Hematopoietic multipotent progenitor cell treated with erythropoietin and hydrocortisone succinate and interleukin-3 and kit ligand, for 4 days (in vitro differentiated cells): Measurements from ENCODE around the gene ACSF3.

Source experiments
- DNase-seq: peaks from one replicate; pipeline ENCODE4 v3.0.0-alpha.2; 2015

Gene ACSF3

DNA sequence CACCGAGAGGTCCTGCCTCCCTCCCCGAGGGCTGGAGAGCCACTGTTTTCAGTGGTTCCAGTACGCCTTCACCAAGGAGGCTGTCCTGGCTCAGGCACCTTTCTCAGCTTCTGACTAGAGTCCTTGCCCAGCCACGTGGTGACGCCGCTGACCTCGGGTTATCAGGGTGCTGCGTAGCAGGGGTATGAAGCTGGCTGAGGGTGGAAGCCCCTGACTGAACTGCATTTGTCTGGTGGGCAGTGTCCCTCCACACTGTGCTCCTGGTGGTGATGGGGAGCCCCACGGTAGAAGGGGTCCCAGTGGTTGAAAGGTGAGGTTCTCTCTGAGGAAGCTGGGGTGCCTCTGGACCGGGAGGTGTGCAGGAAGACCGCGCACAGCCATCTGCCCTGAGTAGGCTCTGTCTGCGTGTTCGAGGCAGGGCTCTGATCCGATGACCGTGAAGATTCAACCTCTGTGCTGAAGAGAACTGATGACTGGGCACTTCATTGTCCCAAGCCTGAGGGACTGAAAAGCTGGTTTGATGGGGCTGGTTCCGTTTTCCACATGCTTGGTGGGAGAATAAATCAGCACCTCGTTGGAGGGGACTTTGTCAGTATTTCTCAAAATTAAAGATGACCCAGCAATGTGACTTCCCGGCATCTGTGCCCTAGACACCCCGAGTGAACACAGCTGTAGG, 2.5 kb downstream of the ACSF3 start:
- no peak for DNase-seq

DNA sequence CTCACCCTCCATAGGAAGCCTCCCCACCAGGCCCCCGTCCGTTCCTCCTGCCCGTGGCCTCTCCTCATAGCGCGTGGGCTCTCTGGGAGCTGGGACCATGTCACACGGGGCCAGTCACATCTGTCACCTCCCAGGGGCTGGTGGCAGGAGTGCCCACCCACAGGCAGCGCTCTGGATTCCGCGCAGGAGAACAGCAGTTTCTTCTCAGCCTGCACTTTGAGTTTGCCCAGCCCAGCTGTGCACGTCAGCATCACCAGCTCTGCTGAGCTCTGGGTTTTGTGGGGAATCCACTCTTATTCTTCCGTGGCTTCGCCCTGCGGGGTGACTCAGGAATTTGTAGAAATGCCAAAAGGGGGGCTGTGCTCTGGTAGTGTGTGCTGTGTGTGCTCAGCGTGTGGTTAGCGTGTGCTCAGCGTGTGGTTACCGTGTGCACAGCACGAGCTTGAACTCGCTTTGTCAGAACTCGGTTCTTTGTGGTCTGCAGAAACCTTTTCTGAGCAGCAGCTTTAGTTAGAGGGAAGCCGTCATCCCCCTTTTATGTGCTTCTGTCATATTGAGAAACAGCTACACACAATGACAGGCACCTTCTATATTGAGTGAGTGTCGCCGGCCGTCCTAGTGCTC, 3.2 kb downstream of the ACSF3 start:
- no peak for DNase-seq

DNA sequence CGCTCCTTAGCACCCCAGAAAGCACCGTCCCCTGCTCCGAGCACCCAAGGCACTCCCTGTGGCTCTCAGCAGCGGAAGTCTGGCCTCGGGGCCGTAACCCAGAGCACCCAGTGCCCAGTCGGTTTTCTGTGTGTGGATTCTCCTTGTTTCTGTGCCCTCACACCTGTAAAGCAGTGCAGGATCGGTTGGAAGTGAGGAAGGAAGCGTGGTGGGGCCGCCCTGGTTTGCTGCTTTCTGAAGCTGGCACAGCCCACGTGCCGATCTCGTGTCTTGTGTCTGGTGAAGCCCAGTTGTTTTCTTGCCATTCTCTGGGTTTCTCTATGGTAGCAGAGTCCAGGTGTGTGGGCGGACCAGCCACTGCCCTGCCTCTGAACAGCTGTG, 3.7 kb downstream of the ACSF3 start:
- no peak for DNase-seq

DNA sequence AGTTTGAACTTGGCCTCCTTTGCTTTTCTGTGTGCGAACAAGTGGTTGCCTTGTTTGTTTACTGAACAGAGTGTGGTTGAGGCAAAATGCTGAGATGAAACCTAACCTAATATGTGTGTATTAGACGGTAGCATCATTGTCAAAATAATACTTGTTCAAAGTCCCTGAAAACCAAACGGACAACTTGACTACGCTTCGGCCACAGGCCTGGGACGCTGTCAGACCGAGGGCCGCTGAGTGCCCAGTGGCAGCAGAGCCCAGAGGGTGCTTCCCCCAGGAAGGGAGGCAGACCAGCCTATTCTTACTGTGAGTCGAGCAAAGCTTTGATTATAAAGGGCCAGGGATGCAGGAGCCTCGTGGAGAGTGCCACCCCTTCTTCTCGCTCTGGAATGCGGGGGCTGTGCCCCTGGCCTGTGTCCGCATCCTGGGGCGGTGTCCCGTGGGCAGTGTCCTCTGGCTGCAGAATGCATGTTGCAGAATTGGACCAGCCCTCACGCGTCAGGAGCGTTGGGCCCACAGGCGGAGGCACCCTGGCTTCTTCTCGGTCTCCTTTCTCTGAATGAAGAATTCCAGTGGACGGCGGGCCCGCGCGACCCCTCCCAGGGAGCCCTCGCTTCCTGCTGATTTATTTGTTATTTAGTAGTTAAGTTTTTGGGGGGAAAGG, 5.2 kb downstream of the ACSF3 start:
- DNase-seq, result no peak

DNA sequence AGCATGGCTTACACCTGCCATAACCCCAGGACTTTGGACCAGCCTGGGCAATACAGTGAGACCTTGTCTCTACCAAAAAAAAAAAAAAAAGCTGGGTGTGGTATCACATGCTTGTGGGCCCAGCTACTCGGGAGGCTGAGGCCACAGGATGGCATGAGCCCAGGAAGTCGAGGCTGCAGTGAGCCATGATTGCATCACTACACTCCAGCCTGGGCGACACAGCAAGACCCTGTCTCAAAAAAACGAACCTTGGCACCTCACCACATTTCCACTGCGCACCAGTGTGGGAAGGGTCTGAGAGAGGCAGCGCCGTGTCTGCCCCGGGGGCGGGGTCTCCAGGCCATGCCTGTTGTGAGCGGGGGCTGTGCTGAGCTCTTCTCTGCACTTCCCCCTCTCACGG, 6.3 kb downstream of the ACSF3 start:
- DNase-seq, result peak; percentile 18

DNA sequence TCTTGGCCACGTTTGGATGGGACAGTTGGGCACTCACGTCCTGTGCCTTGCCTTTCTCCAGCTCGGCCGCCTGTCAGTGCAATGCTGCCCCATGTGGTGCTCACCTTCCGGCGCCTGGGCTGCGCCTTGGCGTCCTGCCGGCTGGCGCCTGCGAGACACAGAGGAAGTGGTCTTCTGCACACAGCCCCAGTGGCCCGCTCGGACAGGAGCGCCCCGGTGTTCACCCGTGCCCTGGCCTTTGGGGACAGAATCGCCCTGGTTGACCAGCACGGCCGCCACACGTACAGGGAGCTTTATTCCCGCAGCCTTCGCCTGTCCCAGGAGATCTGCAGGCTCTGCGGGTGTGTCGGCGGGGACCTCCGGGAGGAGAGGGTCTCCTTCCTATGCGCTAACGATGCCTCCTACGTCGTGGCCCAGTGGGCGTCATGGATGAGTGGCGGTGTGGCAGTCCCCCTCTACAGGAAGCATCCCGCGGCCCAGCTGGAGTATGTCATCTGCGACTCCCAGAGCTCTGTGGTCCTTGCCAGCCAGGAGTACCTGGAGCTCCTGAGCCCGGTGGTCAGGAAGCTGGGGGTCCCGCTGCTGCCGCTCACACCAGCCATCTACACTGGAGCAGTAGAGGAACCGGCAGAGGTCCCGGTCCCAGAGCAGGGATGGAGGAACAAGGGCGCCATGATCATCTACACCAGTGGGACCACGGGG, 7.1 kb downstream of the ACSF3 start:
- DNase-seq, result no peak

DNA sequence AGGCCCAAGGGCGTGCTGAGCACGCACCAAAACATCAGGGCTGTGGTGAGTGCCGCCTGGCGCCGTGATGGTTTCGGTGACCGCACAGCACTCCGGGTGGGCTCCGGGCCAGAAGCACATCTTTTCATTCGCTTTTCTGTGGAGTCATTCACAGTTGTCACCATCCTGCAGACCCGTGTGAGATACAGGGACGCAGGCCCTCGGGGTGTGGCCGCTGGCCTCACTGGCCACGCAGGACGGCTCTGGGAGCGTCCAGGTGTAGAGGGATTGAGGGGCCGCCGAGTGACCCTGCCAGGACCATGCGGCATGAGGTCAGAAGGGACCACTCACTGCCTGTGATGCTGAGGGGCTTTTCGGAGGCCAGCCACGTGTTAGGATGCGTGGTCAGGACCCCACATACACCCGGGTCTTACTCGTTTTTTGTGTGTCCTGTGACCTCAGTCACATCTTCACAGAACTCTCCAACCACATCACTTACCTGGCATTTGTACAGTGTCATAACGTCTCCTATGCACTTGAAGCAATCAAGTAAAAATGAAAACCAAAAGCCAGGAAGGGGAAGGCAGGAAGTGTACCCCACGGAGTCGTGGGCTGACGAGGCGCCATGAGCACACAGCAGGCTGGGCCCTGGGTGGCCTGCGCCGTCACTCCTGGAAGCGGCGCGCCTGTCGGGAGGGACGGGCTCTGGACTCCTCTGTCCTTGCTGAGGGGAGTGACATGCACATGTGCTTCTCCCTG, 7.8 kb downstream of the ACSF3 start:
- DNase-seq, result no peak

DNA sequence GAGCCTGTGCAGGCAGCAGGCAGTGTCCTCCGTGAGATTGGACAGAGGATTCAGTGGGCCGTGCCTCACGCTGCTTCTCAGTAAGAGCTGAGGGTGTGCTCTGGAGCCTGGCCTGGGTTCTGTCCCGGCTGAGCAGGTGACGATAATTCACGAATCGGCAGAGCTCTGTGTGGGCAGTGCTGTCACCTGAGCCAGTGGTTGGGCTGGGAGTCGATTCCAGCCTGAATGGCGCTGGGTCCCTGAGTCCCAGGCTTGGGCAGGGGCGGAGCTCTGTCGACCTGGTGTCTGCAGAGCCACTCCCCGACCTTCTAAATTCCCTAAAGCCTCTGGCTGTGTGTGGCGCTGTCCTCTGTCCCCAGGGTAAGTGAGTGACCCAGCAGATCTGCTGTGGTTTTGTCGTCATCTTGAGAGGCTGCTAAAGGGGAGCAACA, 8.4 kb downstream of the ACSF3 start:
- peak; percentile 72 for DNase-seq

DNA sequence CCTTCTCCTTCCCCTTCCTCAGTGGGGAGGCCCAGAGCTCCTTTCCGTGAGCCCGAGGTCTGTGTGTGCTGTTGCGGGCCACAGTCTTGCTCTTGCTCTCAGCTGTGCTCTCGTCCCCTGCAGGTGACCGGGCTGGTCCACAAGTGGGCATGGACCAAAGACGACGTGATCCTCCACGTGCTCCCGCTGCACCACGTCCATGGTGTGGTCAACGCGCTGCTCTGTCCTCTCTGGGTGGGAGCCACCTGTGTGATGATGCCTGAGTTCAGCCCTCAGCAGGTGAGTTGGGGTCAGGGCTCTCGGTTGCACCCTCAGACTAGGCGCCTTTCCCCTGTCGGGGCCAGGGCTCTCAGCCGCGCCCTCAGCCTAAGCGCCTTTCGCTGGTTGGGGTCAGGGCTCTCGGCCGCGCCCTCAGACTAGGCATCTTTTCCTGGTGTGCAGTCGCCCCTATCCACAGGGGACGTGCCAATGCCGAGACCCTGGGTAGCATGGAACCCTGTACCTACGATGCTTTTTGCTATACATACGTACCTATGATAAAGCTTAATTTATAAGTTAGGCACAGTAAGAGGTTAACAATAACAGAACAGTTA, 8.9 kb downstream of the ACSF3 start:
- no peak for DNase-seq

DNA sequence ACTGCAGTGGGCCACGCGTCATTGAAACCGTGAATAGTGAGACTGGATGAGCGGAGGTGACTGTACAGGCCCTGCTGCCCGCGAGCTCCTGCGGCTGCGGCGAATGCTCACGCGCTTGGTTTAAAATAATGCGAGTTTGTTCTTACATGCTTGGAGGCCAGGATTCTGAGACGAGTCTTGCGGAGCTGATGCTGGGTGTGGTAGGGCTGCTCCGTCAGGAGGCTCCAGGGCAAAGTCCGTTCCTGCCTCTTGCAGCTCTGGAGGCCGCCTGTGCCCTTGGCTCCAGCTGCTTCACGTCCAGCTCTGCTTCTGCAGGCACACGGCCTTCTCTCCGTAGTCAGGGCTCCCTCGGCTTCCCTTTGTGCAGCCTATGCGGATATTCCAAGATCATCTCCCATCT, 9.5 kb downstream of the ACSF3 start:
- no peak for DNase-seq

DNA sequence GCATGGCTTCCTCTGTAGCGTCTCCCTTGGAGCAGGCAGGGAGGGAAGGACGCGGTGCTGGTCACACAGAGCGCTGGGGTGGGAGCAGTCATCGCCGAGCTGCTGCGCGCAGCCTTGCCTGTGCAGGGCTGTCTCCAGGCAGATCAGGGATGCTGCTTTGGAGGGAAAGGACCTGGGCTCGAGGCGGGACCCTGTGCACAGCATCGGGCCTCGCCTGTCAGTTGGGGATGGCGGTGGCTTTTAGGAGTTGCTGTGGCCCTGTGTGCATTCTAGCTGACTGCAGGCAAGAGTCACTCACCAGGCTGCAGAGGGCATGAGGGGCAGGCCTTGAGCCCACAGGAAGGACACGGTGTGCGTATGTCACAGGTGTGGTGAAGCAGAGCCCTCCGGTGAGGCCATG, 10.1 kb downstream of the ACSF3 start:
- no peak for DNase-seq

DNA sequence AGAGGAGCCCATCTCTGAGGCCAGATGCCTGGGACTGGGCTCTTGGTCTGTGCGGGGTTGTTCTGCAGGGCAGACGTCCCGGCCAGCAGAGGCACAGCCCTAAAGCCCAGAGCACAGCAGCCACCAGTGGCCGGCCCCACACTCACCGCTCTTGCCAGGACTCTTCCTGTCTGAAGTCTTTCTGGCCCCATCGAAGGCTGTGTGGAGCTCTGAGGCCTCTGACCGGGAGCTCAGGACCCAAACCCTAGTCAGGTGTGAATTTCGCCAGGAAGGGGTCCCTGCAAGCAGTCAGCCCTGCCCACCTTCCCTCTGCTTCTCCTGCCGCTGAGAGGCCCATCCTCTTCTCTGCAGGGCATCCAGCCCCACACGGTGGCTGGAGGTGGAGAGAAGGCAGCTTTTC, 10.7 kb downstream of the ACSF3 start:
- no peak for DNase-seq

DNA sequence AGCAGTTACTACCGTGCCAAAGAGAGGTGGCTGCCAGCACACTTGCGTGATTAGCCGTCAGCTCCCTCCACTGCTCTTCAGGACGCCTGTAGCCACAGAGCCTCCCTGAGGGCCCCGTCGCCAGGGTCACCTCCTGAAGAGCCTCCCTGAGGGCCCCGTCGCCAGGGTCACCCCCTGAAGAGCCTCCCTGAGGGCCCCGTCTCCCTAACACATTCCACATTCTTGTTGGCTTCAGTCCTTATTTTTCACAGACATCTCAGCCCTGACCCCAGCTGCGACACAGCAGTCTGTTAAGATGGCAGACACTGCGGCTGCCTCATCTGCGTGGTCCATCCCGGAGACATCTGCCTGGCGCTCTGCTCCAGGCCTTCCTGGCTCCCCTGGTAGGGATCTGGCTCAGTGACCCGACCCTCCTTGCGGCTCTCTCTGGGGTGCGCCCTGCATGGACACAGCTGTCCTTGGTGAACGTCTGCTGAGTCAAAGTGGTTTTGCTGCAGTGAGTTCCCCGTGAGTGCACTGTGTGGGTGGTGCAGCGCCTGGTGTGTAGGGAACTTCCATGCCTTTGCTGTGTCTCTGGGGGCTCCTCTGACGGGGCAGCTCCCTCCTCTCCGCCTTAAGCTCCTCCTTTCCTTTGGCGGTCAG, 11.4 kb downstream of the ACSF3 start:
- DNase-seq, result no peak

DNA sequence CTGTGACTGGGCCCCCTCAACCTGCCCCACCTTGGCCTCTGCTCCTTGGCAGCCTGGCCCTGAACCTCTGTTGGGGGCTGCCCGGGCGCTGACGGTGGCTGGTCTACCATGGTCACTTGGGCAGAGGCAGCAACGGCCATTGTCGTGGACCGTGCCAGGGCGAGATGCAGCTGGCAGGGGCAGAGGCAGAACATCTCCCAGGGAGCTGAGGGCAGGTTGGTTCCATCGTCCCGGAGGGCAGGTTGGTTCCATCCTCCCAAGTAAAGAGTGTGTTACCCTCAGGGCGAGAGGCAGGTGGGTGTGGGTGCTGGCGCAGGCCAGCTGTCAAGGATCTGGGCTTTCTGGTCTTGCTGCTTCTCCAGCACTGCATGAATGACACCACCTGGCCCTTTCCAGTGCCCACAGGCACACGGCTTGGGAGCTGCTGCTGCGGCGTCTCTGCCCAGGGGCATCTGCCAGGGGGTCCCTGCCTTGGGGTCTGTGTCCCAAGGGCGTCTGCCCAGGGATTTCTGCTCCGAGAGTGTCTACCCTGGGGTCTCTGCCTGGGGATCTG, 12.0 kb downstream of the ACSF3 start:
- no peak for DNase-seq

DNA sequence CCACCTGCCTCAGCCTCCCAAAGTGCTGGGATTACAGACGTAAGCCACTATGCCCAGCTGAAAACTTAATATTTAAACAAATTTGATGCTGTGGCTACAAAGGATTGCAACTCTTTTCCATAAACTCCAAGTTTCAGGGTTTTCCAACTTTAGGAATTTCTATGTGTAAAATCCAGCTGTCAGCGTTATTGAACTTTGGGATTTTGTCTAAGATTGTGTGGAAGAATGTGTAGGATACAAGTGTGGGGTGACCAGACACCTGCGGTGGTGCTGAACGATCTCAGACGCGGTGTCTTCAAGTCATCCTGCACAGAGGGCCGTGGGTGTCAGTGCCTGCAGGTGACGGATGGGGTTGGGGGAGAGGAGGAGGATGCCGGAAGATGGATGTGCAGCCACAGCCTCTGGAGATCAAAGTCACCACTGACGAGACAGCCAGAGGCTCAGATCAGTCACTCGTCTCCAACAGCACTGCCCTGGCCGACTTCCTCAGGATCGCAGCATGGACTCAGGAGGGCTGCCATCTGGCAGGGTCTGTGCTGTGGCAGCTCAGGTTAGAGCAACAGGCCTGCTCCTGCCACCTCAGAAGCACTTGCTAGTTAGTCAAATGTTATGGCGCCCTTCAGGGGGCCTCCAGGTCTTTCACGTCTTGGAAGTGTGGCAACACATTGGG, 13.0 kb downstream of the ACSF3 start:
- no peak for DNase-seq

DNA sequence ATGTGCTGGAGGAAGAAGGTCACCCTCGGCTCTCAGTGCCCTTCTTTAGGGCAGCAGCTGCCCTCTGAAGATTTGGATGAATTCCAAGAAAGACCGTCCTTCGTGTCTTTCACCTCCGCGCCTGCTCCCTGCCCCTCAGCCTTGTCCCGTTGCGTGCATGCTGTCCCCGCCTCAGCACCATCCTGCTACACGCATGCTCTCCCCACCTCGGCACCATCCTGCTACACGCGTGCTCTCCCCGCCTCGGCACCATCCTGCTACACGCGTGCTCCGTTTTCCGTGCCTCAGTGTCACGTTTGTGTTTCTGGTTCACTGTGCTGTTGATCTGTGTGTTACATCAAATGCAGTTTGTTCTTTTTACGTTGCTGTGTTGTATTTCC, 13.5 kb downstream of the ACSF3 start:
- DNase-seq, result no peak

DNA sequence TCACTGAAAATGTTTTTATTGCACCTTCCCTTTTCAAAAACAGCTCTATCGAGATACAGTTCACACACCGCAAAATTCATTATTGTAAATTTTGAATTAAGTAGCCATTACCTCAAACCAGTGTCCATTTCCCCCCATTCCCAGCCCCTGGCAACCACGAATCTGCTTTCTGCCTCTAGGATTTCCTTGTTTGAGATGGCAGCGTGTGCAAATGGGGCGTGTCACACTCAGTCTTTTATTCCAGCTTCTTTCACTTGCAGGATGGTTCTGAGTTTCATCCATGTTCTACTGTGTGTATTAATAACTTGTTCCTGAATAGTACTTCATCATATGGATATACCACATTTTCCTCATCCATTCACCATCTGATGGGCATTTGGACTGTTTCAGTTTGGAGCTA, 14.8 kb downstream of the ACSF3 start:
- no peak for DNase-seq

DNA sequence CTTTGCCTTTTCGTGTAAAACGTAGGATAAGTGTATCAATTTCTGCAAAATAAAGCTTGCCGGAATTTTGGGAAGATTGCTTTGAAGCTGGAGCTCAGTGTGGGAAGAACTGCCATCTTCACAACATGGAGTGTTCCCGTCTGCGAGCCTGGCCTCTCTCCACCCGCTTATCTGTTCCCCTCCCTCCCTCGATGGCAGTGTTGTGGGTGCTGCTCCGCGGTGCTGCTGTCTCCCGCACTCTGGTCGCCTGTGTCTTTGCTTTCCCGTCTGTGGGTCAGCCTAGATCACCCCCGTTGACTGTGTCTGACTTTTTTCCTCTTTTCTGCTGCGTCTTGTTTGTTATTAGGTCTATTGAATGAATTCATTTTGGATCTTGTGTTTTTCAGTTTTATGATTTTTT, 17.0 kb downstream of the ACSF3 start:
- no peak for DNase-seq

DNA sequence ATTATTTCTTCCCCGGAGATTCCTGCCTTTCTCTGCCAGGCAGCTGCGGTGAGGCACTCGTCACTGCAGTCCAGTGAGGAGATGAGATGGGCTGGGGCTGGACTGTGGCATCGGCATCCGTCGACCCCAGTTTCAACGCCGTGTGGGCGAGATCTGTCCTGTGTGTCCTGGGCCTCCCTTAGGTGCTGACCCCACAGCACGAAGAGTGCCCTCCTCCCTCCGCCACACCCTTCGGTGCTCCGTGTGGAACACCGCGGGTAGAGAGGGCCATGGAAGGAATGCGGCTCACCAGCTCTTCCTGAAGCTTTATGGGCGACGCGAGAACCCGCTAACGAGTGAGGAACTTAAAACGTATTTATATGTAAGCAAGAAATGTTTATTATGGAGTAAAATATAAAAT, 17.6 kb downstream of the ACSF3 start:
- DNase-seq, result no peak

DNA sequence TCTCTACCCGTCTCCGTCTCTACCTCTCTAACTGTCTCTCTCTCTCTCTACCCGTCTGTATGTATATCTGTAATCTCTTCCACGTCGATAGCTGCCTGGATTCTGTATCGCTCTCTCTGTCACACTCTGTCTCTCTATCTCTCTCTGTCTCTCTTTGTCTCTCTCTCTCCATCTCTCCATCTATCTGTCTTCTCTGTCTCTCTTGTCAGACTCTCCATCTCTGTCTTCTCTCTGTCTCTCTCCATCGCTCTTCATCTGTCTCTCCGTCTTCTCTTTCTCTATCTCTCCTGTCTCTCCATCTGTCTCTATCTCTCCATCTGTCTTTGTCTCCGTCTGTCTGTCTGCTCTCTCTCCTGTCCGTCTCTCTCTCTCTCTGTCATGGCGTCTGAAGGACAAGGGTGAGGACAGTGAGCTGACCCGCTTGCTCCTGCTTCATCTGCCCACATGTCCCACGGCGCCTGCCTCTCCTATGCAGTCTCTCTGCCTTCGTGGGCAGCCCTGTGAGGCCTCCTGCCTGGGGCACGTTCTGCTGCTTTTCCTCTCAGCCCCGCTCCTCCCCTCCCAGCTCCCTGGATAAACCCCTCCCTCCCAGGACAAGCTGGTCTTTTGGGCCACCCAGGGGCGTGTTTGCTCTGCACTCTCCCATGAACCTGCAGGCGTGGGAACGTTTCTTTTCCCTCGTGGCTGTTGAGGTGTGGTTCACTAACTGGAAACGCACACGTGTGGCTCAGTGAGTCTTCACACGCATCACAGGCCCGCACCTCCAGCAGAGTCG, 18.9 kb downstream of the ACSF3 start:
- no peak for DNase-seq

DNA sequence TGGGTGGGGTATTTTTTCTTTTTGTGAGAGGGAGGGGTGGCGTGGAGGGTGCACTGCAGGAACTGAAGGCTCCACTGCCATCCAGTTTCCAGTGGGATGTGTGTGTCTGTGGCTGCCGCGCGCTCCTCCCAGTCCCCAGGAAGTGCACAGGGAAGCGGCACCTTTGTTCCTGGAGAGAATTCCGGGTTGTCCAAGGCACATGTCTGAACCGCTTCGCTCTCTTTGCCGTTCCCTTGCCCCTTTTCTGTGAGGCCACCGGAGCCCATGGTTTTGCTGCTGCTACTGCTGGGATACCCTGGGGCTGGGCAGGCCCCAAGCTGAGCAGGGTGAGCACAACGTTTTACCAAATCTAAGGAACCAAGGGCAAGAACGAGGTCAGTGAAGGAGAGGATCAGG, 19.5 kb downstream of the ACSF3 start:
- DNase-seq, result no peak
